ENCODE measurements around the gene LRRC8B.

GRCh38 chr1:89587729-89588161, 63.1 kb downstream of the LRRC8B start:
- TF ChIP-seq EZH2phosphoT487 (conservative IDR thresholded peaks at IDR 0.05; ENCODE audit: low read length), result no peak
- no peak for TF ChIP-seq CTCF (IDR thresholded peaks at IDR 0.05; ENCODE audit: insufficient read depth, low read length, poor library complexity, severe bottlenecking)

All from SU-DHL-6 (cell line).